DMS79 treated with DMSO at 0.1 percent for 48 hours (cell line): Measurements from ENCODE around the gene PPP2R3C.
A peak's percentile ranks its signal among the peaks of the same experiment; 100 is the strongest.
"Not testable (repeated sequence)": the region's sequence is repeated elsewhere in the genome, so short reads cannot be mapped to it uniquely, and the experiment has no call there.

ENCODE experiments used
- DNase-seq: peaks from one replicate; lab custom pipeline; 2025; lab: John Stamatoyannopoulos, UW

Gene PPP2R3C

GRCh38 chr14:35124127-35124526 is 2.3 kb upstream of the PPP2R3C start:
- DNase-seq = no peak

- no peak for DNase-seq
Measured at GRCh38 chr14:35123388-35123703, 1.6 kb upstream of the PPP2R3C start.

- peak; percentile 87 for DNase-seq
Measured at GRCh38 chr14:35122696-35123387, 1.1 kb upstream of the PPP2R3C start.

GRCh38 chr14:35121026-35121886 is 534 bp downstream of the PPP2R3C start:
- DNase-seq = peak; percentile 96

- DNase-seq = no peak
Measured at GRCh38 chr14:35117112-35117511, 4.7 kb downstream of the PPP2R3C start.

GRCh38 chr14:35116242-35116641 is 5.5 kb downstream of the PPP2R3C start:
- DNase-seq = no peak

GRCh38 chr14:35114036-35114435 is 7.8 kb downstream of the PPP2R3C start:
- no peak for DNase-seq

- DNase-seq = no peak
Measured at GRCh38 chr14:35113308-35113950, 8.4 kb downstream of the PPP2R3C start.

GRCh38 chr14:35112641-35113040 is 9.1 kb downstream of the PPP2R3C start:
- no peak for DNase-seq

GRCh38 chr14:35107866-35108265 is 13.9 kb downstream of the PPP2R3C start:
- no peak for DNase-seq

- not testable (repeated sequence) for DNase-seq
Measured at GRCh38 chr14:35094645-35095044, 27.1 kb downstream of the PPP2R3C start.

GRCh38 chr14:35088514-35088913 is 33.3 kb downstream of the PPP2R3C start:
- DNase-seq = no peak

- DNase-seq = no peak
Measured at GRCh38 chr14:35085441-35085840, 36.3 kb downstream of the PPP2R3C start.

- DNase-seq = no peak
Measured at GRCh38 chr14:35083530-35084150, 38.1 kb downstream of the PPP2R3C start.

GRCh38 chr14:35079742-35080141 is 42.0 kb downstream of the PPP2R3C start:
- DNase-seq = no peak

GRCh38 chr14:35078082-35078481 is 43.7 kb downstream of the PPP2R3C start:
- DNase-seq = no peak

GRCh38 chr14:35073486-35073885 is 48.3 kb downstream of the PPP2R3C start:
- no peak for DNase-seq

- no peak for DNase-seq
Measured at GRCh38 chr14:35072226-35072625, 49.6 kb downstream of the PPP2R3C start.

- DNase-seq = no peak
Measured at GRCh38 chr14:35068238-35069012, 53.4 kb downstream of the PPP2R3C start.

GRCh38 chr14:35065731-35066130 is 56.1 kb downstream of the PPP2R3C start:
- DNase-seq = not testable (repeated sequence)

GRCh38 chr14:35061113-35061791 is 60.5 kb downstream of the PPP2R3C start:
- not testable (repeated sequence) for DNase-seq
